SK-N-SH treated with all-trans-retinoic acid at 6 μM for 48 hours (cell line): ENCODE data around the gene TMC6.

Source experiments
- ATAC-seq: fragments of 200-7000 bp; cut with Tn5 transposase; 3 replicates; pipeline ENCODE4 v1.9.1; 2020; ENCODE audit warnings: mild to moderate bottlenecking, moderate library complexity
- ARNTL ChIP-seq: fragments of 450-650 bp; formaldehyde crosslinking; IDR thresholded peaks from 2 replicates; pipeline ENCODE4 v1.5.0; 2020; ENCODE audit warnings: low read depth, mild to moderate bottlenecking, moderate library complexity, borderline replicate concordance
- CREB5 ChIP-seq: fragments of 250-450 bp; sonication (Bioruptor Pico); IDR thresholded peaks from 2 replicates; pipeline ENCODE4 v1.5.1; 2020; ENCODE audit warnings: low read depth, mild to moderate bottlenecking, moderate library complexity
- CSDC2 ChIP-seq: fragments of 250-450 bp; sonication (Bioruptor Pico); IDR thresholded peaks from 2 replicates; pipeline ENCODE4 v1.5.0; 2020; ENCODE audit warnings: mild to moderate bottlenecking, moderate library complexity
- CSRNP3 ChIP-seq: fragments of 250-450 bp; sonication (Bioruptor Pico); IDR thresholded peaks from 2 replicates; pipeline ENCODE4 v1.5.1; 2021; ENCODE audit warnings: mild to moderate bottlenecking, moderate library complexity
- ESRRG ChIP-seq: fragments of 250-450 bp; sonication (Bioruptor Pico); IDR thresholded peaks from 2 replicates; pipeline ENCODE4 v1.6.1; 2021; ENCODE audit warnings: mild to moderate bottlenecking
- GLIS3 ChIP-seq: fragments of 250-450 bp; sonication (Bioruptor Pico); IDR thresholded peaks from 2 replicates; pipeline ENCODE4 v1.5.0; 2020; ENCODE audit warnings: mild to moderate bottlenecking, moderate library complexity
- ISL1 ChIP-seq: fragments of 250-450 bp; sonication (Bioruptor Pico); IDR thresholded peaks from 2 replicates; pipeline ENCODE4 v2.1.2; 2022; ENCODE audit warnings: mild to moderate bottlenecking, moderate library complexity
- PATZ1 ChIP-seq: fragments of 250-450 bp; sonication (Bioruptor Pico); IDR thresholded peaks from 2 replicates; pipeline ENCODE4 v1.8.0; 2020; ENCODE audit warnings: mild to moderate bottlenecking, moderate library complexity, borderline replicate concordance
- PPARA ChIP-seq: fragments of 250-450 bp; sonication (Bioruptor Pico); IDR thresholded peaks from 2 replicates; pipeline ENCODE4 v1.5.0; 2020; ENCODE audit warnings: mild to moderate bottlenecking, borderline replicate concordance
- RARB ChIP-seq: fragments of 250-450 bp; sonication (Bioruptor Pico); IDR thresholded peaks from 2 replicates; pipeline ENCODE4 v1.8.0; 2021; ENCODE audit warnings: mild to moderate bottlenecking, moderate library complexity
- SNAI2 ChIP-seq: fragments of 250-450 bp; sonication (Bioruptor Pico); IDR thresholded peaks from 2 replicates; pipeline ENCODE4 v1.5.0; 2020; ENCODE audit warnings: mild to moderate bottlenecking, moderate library complexity
- TOX ChIP-seq: fragments of 250-450 bp; sonication (Bioruptor Pico); IDR thresholded peaks from 2 replicates; pipeline ENCODE4 v1.8.0; 2021; ENCODE audit warnings: mild to moderate bottlenecking, moderate library complexity, borderline replicate concordance
- ZC3H10 ChIP-seq: fragments of 250-450 bp; sonication (Bioruptor Pico); IDR thresholded peaks from 2 replicates; pipeline ENCODE4 v1.5.1; 2021; ENCODE audit warnings: mild to moderate bottlenecking, moderate library complexity
- ZFP30 ChIP-seq: fragments of 450-650 bp; formaldehyde crosslinking; IDR thresholded peaks from 2 replicates; pipeline ENCODE4 v1.5.0; 2022; ENCODE audit warnings: mild to moderate bottlenecking, moderate library complexity
- ZNF565 ChIP-seq: fragments of 450-650 bp; formaldehyde crosslinking; conservative IDR thresholded peaks from 2 replicates; pipeline ENCODE4 v1.5.0; 2020; ENCODE audit warnings: low read depth, mild to moderate bottlenecking, moderate library complexity
- ZNF70 ChIP-seq: fragments of 450-650 bp; formaldehyde crosslinking; IDR thresholded peaks from 2 replicates; pipeline ENCODE4 v1.5.0; 2020; ENCODE audit warnings: mild to moderate bottlenecking, moderate library complexity
- ZNF8 ChIP-seq: fragments of 450-650 bp; formaldehyde crosslinking; IDR thresholded peaks from 2 replicates; pipeline ENCODE4 v1.5.0; 2020; ENCODE audit warnings: mild to moderate bottlenecking, moderate library complexity
- TF ChIP-seq, protein P1 (sequence below): fragments of 250-450 bp; sonication (Bioruptor Pico); IDR thresholded peaks from 2 replicates; pipeline ENCODE4 v1.5.0; 2020; ENCODE audit warnings: mild to moderate bottlenecking, moderate library complexity

Gene TMC6

GRCh38 chr17:78148286-78149016 is 19.9 kb upstream of the TMC6 start:
- ATAC-seq: no peak
- no peak for TF ChIP-seq ZNF565 (CRISPR knock-in tag)

GRCh38 chr17:78147315-78147998 is 18.9 kb upstream of the TMC6 start:
- TF ChIP-seq RARB (CRISPR knock-in tag): no peak
- TF ChIP-seq ISL1 (CRISPR knock-in tag): no peak
- no peak for TF ChIP-seq ARNTL (CRISPR knock-in tag)
- TF ChIP-seq GLIS3 (CRISPR knock-in tag): no peak
- no peak for TF ChIP-seq ZNF8 (CRISPR knock-in tag)
- TF ChIP-seq CSDC2 (CRISPR knock-in tag): no peak
- TF ChIP-seq ZC3H10: no peak
- TF ChIP-seq, protein P1, sequence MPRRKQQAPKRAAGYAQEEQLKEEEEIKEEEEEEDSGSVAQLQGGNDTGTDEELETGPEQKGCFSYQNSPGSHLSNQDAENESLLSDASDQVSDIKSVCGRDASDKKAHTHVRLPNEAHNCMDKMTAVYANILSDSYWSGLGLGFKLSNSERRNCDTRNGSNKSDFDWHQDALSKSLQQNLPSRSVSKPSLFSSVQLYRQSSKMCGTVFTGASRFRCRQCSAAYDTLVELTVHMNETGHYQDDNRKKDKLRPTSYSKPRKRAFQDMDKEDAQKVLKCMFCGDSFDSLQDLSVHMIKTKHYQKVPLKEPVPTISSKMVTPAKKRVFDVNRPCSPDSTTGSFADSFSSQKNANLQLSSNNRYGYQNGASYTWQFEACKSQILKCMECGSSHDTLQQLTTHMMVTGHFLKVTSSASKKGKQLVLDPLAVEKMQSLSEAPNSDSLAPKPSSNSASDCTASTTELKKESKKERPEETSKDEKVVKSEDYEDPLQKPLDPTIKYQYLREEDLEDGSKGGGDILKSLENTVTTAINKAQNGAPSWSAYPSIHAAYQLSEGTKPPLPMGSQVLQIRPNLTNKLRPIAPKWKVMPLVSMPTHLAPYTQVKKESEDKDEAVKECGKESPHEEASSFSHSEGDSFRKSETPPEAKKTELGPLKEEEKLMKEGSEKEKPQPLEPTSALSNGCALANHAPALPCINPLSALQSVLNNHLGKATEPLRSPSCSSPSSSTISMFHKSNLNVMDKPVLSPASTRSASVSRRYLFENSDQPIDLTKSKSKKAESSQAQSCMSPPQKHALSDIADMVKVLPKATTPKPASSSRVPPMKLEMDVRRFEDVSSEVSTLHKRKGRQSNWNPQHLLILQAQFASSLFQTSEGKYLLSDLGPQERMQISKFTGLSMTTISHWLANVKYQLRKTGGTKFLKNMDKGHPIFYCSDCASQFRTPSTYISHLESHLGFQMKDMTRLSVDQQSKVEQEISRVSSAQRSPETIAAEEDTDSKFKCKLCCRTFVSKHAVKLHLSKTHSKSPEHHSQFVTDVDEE (CRISPR knock-in tag): no peak
- no peak for TF ChIP-seq CREB5 (CRISPR knock-in tag)
- no peak for TF ChIP-seq ZFP30 (CRISPR knock-in tag)
- TF ChIP-seq CSRNP3 (CRISPR knock-in tag): no peak
- TF ChIP-seq, all 23 proteins: peak for 0
- no peak for ATAC-seq

DNA sequence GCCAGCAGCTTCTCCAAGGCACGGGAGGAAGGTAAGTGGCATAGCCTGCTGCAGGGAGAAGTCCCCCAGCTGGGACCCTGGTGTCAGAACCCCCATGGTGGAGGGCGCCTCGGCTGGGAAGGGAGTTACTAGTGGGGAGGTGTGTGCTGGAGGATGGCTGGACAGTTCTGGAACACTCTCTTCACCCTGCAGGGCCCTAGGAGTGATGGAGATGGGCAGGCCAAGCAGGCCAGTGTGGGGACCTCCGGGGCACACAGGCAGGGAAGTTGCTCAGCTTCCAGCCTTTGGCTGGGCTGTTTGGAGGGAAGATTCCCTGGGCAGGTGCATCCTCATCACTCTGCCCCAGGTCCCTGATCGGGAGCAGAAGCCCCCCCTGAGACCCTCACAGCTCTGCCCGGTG is 18.3 kb upstream of the TMC6 start:
- TF ChIP-seq, protein P1 (CRISPR knock-in tag): no peak
- TF ChIP-seq ZNF8 (CRISPR knock-in tag): no peak
- TF ChIP-seq ESRRG: no peak
- no peak for TF ChIP-seq TOX (CRISPR knock-in tag)
- TF ChIP-seq SNAI2: no peak
- no peak for TF ChIP-seq PATZ1 (CRISPR knock-in tag)
- no peak for TF ChIP-seq ZC3H10
- TF ChIP-seq PPARA (CRISPR knock-in tag): no peak
- TF ChIP-seq ZNF70 (CRISPR knock-in tag): no peak
- no peak for TF ChIP-seq ZNF565 (CRISPR knock-in tag)
- no peak for TF ChIP-seq CSDC2 (CRISPR knock-in tag)
- no peak for TF ChIP-seq CREB5 (CRISPR knock-in tag)
- no peak for TF ChIP-seq ARNTL (CRISPR knock-in tag)
- no peak for ATAC-seq
